ENCODE data around the gene CFAP45. TPM values are rescaled to one million over a fixed set of nuclear protein-coding genes. Genes with fewer than 3 reads are reported as not detected.

CFAP45 gene
- total and polyA plus RNA-seq, 2 of the 8 experiments (the other 6 are each of a cell fraction or from before 2014, with no cell fraction given), result 0.05 TPM; not detected in 1

- TF ChIP-seq POLR2A (IDR thresholded peaks at IDR 0.05; ENCODE audit: control extremely low read depth in 1 of 2, low read depth in 2 of 2, low read length in 2 of 2), result no peak
- TF ChIP-seq BRCA1 (IDR thresholded peaks at IDR 0.05; ENCODE audit: low read depth, low read length), result no peak
- TF ChIP-seq MAFK (IDR thresholded peaks at IDR 0.05; ENCODE audit: low read depth, low read length), result no peak
- no peak for TF ChIP-seq SIX5 (IDR thresholded peaks at IDR 0.05; ENCODE audit: low read depth, low read length)
Observed at GRCh38 chr1:159880430-159880829, 19.5 kb downstream of the CFAP45 start (continued).

Measured in H1 (cell line).